ENCODE results near the gene VPS26B. TPM values are rescaled to one million over a fixed set of nuclear protein-coding genes. Genes with fewer than 3 reads are reported as not detected.

The VPS26B gene
- total and polyA plus RNA-seq, 2 donors (not counting 3 experiments of a cell fraction or from before 2014, with no cell fraction given) = 40.2 to 53.1 TPM

DNA sequence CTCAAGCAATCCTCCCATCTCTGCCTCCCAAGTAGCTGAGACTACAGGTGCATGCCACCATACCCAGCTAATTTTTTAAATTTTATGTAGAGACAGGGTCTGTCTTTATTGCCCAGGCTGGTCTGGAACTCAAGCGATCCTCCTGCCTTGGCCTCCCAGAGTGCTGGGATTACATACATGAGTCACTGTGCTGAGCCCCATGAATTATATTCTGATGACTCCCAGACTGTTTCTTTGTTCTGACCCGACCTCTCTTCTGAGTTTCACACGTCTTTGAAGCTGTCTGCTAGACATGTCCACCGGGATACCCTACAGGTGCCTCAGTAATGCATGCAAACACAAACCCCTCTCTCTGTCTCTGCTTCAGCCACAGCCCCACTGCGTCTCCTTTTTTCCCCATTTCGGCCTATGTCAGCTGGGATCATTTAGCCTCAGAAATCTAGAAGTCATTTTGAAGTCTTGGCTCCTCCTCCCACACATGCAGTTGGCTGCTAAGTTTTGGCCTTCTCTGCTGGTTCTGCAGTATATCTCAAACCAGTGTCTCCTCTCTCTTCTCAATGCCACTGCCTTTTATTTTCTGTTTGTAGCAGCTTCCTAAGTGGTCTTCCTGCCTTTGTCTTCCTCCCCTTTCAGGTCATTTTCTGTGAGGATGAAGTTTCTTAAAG, 4.8 kb downstream of the VPS26B start:
- no peaks in the 10 kb centered on the region for H3K36me3 ChIP-seq (ENCODE audit: control insufficient read depth in 2 of 2, extremely low read depth in 1 of 2, insufficient read depth in 2 of 2, low read length in 2 of 2)
- no peak overlapping the region for H2AFZ ChIP-seq (ENCODE audit: low read depth, low read length)
- ChIA-PET CTCF (no interaction called here), POLR2A (no interaction called here)
- intact Hi-C loops (cut with micrococcal nuclease) = no loop called here
- dilution Hi-C loops (cut with MboI; ENCODE audit: extremely low pct_ligation_motif_present, low sequenced_read_pairs) = no loop called here
- H3K9me3 ChIP-seq (replicated peaks; ENCODE audit: control insufficient read depth, insufficient read depth, low read length) = no peaks in the 10 kb centered on the region
- H3K27ac ChIP-seq (ENCODE audit: insufficient read depth, low read depth, low read length) = no peak overlapping the region
- no peak overlapping the region for H3K4me3 ChIP-seq (replicated peaks in 1 of 3; ENCODE audit: insufficient read depth in 1 of 3, low read depth in 1 of 3, low read length in 3 of 3)
- H3K79me2 ChIP-seq (ENCODE audit: control insufficient read depth, insufficient read depth, low read length) = peaks cover 70% of the 10 kb centered on the region
- H3K9ac ChIP-seq (replicated peaks; ENCODE audit: extremely low read depth, insufficient read depth, low read length) = no peak overlapping the region
- H3K27me3 ChIP-seq (ENCODE audit: control insufficient read depth in 2 of 2, insufficient read depth in 2 of 2, low read length in 2 of 2) = no peaks in the 10 kb centered on the region
- H4K20me1 ChIP-seq (replicated peaks; ENCODE audit: control insufficient read depth, extremely low read depth, insufficient read depth, low read length) = no peaks in the 10 kb centered on the region
- H3K4me2 ChIP-seq (ENCODE audit: insufficient read depth, low read length) = no peak overlapping the region
- no peak for TF ChIP-seq POLR2A (IDR thresholded peaks at IDR 0.05; ENCODE audit: low read depth, low read length)
- no peak for TF ChIP-seq GATA2 (IDR thresholded peaks at IDR 0.05; ENCODE audit: insufficient read depth, insufficient read length, low read depth, low read length)
- TF ChIP-seq, protein P1, sequence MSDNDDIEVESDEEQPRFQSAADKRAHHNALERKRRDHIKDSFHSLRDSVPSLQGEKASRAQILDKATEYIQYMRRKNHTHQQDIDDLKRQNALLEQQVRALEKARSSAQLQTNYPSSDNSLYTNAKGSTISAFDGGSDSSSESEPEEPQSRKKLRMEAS (IDR thresholded peaks at IDR 0.05; ENCODE audit: insufficient read depth, insufficient read length) = no peak
- no peak for FAIRE-seq
- no peak for DNase-seq (ENCODE audit: low read depth, low spot score)
- H3K4me1 ChIP-seq (ENCODE audit: control insufficient read depth, extremely low read depth, insufficient read depth, low read length) = peaks cover 36% of the 10 kb centered on the region
- no TSS peak for BruUV-seq (replicated peaks)
- no peaks in the 10 kb centered on the region for H3K9me1 ChIP-seq (replicated peaks; ENCODE audit: control insufficient read depth, extremely low read depth, insufficient read depth, low read length)

DNA sequence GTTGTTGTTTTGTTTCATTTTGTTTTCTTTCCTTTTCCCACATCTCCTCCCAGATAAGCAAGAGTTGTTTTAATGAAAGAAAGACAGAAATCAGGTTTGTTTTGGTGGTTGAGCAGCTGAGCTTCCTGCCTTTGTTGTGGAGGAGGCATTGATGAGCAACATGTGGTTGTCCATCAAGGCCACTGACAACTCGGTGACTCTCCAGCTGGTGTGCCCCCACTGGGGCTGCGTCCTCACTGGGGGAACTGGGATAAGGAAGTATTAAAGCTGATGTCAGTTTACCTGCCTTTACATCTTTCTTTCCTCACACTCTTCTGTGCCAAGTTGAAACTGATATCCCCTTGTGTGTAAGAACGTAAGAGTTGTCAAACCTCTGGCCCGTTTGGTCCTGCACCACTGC, 5.9 kb downstream of the VPS26B start:
- no peak for DNase-seq (ENCODE audit: low read depth, low spot score)
- no peaks in the 10 kb centered on the region for H3K9me1 ChIP-seq (replicated peaks; ENCODE audit: control insufficient read depth, extremely low read depth, insufficient read depth, low read length)
- no peak overlapping the region for H3K4me2 ChIP-seq (ENCODE audit: insufficient read depth, low read length)
- H3K4me1 ChIP-seq (ENCODE audit: control insufficient read depth, extremely low read depth, insufficient read depth, low read length) = peaks cover 36% of the 10 kb centered on the region
- no peak overlapping the region for H3K4me3 ChIP-seq (replicated peaks in 1 of 3; ENCODE audit: insufficient read depth in 1 of 3, low read depth in 1 of 3, low read length in 3 of 3)
- no peaks in the 10 kb centered on the region for H4K20me1 ChIP-seq (replicated peaks; ENCODE audit: control insufficient read depth, extremely low read depth, insufficient read depth, low read length)
- POLR2A ChIA-PET = no interaction called here
- intact Hi-C loops (cut with micrococcal nuclease) = no loop called here
- H2AFZ ChIP-seq (ENCODE audit: low read depth, low read length) = no peak overlapping the region
- no peaks in the 10 kb centered on the region for H3K9me3 ChIP-seq (replicated peaks; ENCODE audit: control insufficient read depth, insufficient read depth, low read length)
- peaks cover 65% of the 10 kb centered on the region for H3K79me2 ChIP-seq (ENCODE audit: control insufficient read depth, insufficient read depth, low read length)
- dilution Hi-C loops (cut with MboI; ENCODE audit: extremely low pct_ligation_motif_present, low sequenced_read_pairs) = no loop called here
- no peak overlapping the region for H3K9ac ChIP-seq (replicated peaks; ENCODE audit: extremely low read depth, insufficient read depth, low read length)
- peaks cover 0 to 5% of the 10 kb centered on the region in 2 experiments for H3K36me3 ChIP-seq (ENCODE audit: control insufficient read depth in 2 of 2, extremely low read depth in 1 of 2, insufficient read depth in 2 of 2, low read length in 2 of 2)
- no TSS peak for BruUV-seq (replicated peaks)
- CTCF ChIA-PET = no interaction called here
- H3K27me3 ChIP-seq (ENCODE audit: control insufficient read depth in 2 of 2, insufficient read depth in 2 of 2, low read length in 2 of 2) = no peaks in the 10 kb centered on the region
- no peak overlapping the region for H3K27ac ChIP-seq (ENCODE audit: insufficient read depth, low read depth, low read length)
- FAIRE-seq = no peak
- TF ChIP-seq POLR2A (IDR thresholded peaks at IDR 0.05; ENCODE audit: low read depth, low read length) (no peak), POLR2AphosphoS5 (IDR thresholded peaks at IDR 0.05; ENCODE audit: insufficient read depth, low read depth, low read length) (no peak), EZH2 (IDR thresholded peaks at IDR 0.05; ENCODE audit: borderline replicate concordance, low read depth, low read length, severe bottlenecking) (no peak), GATA2 (IDR thresholded peaks at IDR 0.05; ENCODE audit: insufficient read depth, insufficient read length, low read depth, low read length) (no peak), FOS (IDR thresholded peaks at IDR 0.05; ENCODE audit: borderline replicate concordance, insufficient read depth, low read length) (no peak), MYC (IDR thresholded peaks at IDR 0.05; ENCODE audit: low read depth, low read length) (no peak), JUN (IDR thresholded peaks at IDR 0.05; ENCODE audit: borderline replicate concordance, insufficient read depth, insufficient read length, low read depth) (no peak)
- TF ChIP-seq, protein P2, sequence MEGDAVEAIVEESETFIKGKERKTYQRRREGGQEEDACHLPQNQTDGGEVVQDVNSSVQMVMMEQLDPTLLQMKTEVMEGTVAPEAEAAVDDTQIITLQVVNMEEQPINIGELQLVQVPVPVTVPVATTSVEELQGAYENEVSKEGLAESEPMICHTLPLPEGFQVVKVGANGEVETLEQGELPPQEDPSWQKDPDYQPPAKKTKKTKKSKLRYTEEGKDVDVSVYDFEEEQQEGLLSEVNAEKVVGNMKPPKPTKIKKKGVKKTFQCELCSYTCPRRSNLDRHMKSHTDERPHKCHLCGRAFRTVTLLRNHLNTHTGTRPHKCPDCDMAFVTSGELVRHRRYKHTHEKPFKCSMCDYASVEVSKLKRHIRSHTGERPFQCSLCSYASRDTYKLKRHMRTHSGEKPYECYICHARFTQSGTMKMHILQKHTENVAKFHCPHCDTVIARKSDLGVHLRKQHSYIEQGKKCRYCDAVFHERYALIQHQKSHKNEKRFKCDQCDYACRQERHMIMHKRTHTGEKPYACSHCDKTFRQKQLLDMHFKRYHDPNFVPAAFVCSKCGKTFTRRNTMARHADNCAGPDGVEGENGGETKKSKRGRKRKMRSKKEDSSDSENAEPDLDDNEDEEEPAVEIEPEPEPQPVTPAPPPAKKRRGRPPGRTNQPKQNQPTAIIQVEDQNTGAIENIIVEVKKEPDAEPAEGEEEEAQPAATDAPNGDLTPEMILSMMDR (IDR thresholded peaks at IDR 0.05; ENCODE audit: extremely low read depth in 1 of 2, insufficient read depth in 1 of 2, low read depth in 1 of 2, low read length in 2 of 2) = no peak
- TF ChIP-seq, protein P1 (IDR thresholded peaks at IDR 0.05; ENCODE audit: insufficient read depth, insufficient read length) = no peak
